ENCODE results near the gene SLC25A5. TPM values are rescaled to one million over a fixed set of nuclear protein-coding genes. Genes with fewer than 3 reads are reported as not detected.

Gene SLC25A5
- 86.1 and 137 TPM in 2 replicates for total RNA-seq

DNA sequence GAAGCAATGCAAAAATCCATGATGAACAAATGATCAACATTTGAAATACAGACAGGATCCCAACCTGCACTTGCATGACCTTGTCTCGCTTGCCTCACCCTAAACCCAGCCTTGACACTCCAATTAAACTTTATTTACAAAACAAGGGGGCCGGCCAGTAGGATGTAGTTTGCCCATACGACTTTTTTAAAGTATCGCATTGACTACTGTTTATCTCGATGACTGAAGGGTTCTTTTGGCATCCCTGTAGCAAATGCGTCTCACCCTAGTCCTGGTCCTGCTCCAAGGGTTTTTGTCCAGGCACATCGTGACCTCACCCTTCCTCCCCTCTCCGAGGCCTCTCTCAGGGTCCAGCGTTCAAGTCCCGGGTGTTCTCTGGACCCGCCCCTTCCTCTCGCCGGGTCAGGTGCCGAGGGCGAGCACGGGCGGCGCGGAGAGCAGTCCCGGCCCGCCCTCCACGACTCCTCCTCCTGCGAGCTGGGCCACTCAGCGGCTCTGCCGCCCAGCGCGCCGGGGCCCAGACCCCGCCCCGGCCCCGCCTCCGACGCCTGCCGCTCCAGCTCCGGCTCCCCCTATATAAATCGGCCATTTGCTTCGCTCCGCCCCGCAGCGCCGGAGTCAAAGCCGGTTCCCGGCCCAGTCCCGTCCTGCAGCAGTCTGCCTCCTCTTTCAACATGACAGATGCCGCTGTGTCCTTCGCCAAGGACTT lies at the start of gene SLC25A5:
Gene SLC25A5 (plus strand): TSS at position 603 of the 709 bp plus-strand sequence. CDS start 72 bp downstream, at position 675.

Other genes with a start within 250 kb of the SLC25A5 start
- gene PGRMC1, start 232.2 kb upstream of the SLC25A5 start, total RNA-seq: 200 and 230 TPM in 2 replicates
- gene SLC25A43, start 69.1 kb upstream of the SLC25A5 start, total RNA-seq: 13.4 and 26.6 TPM in 2 replicates
- 35.6 and 38.5 TPM in 2 replicates for gene STEEP1, start 97.0 kb downstream of the SLC25A5 start, total RNA-seq
- gene UBE2A, start 106.1 kb downstream of the SLC25A5 start, total RNA-seq: 32.1 and 39.5 TPM in 2 replicates
- 4.8 and 10.6 TPM in 2 replicates for gene NKRF, start 138.0 kb downstream of the SLC25A5 start, total RNA-seq
- 42.5 and 63.6 TPM in 2 replicates for gene SEPTIN6, start 224.7 kb downstream of the SLC25A5 start, total RNA-seq

All from smooth muscle cell of the umbilical artery (primary cell).